HEK293 (cell line): ENCODE measurements around the gene CMTM1.

ENCODE experiments used
- CTCF ChIA-PET: fragments of 350-600 bp; formaldehyde crosslinking; extraction: SDS; loops from one replicate; lab custom pipeline; 2021; ENCODE audit warnings: antibody characterized with exemption; lab: Yijun Ruan, JAX
- POLR2A ChIA-PET: fragments of 300-600 bp; formaldehyde crosslinking; extraction: SDS; loops from one replicate; lab custom pipeline; 2020; ENCODE audit warnings: antibody characterized with exemption, inconsistent platforms; lab: Yijun Ruan, JAX
- H3K27ac ChIP-seq: fragments of 200-500 bp; sonication (Bioruptor generic); 2 replicates; pipeline ENCODE4 v1.5.1; 2014; ENCODE audit warnings: low read depth, low read length, control low read depth, inconsistent platforms; ENCODE audit errors: extremely low read depth
- H3K36me3 ChIP-seq, 2 experiments: fragments of 200-500 bp in 1 of 2; sonication (Bioruptor generic) in 1 of 2; 1 replicate in 1 of 2; 2 replicates in 1 of 2; pipeline ENCODE4 v1.5.1; 2014 to 2017; ENCODE audit warnings: inconsistent platforms in 2 of 2, low read length in 2 of 2; ENCODE audit not compliant: control insufficient read depth in 2 of 2, insufficient read depth in 1 of 2
- H3K4me1 ChIP-seq: fragments of 200-500 bp; sonication (Bioruptor generic); 2 replicates; pipeline ENCODE4 v1.5.1; 2014; ENCODE audit warnings: mild to moderate bottlenecking, low read length, inconsistent platforms; ENCODE audit not compliant: control insufficient read depth, insufficient read depth
- H3K4me3 ChIP-seq: 2 replicates; pipeline ENCODE4 v1.5.1; 2011; ENCODE audit warnings: low read depth, mild to moderate bottlenecking, control low read depth, low read length, moderate library complexity
- H3K9me3 ChIP-seq: fragments of 200-500 bp; sonication (Bioruptor generic); 2 replicates; pipeline ENCODE4 v1.5.1; 2014; ENCODE audit warnings: low read depth, low read length, inconsistent platforms; ENCODE audit not compliant: control insufficient read depth, insufficient read depth
- GLI2 ChIP-seq: fragments of 450-650 bp; formaldehyde crosslinking; IDR thresholded peaks from 2 replicates; pipeline ENCODE4; 2017; ENCODE audit warnings: missing biosample characterization, missing genetic modification characterization, low read depth, borderline replicate concordance
- OSR2 ChIP-seq: fragments of 450-650 bp; formaldehyde crosslinking; IDR thresholded peaks from 2 replicates; pipeline ENCODE4 v1.5.1; 2016; ENCODE audit warnings: missing biosample characterization, missing genetic modification characterization
- SP2 ChIP-seq: fragments of 450-650 bp; formaldehyde crosslinking; IDR thresholded peaks from 2 replicates; pipeline ENCODE4 v1.5.1; 2016; ENCODE audit warnings: missing biosample characterization, missing genetic modification characterization
- ZBTB20 ChIP-seq: fragments of 450-650 bp; formaldehyde crosslinking; IDR thresholded peaks from 2 replicates; pipeline ENCODE4 v1.5.1; 2016; ENCODE audit warnings: missing biosample characterization, missing genetic modification characterization
- ZNF114 ChIP-seq: fragments of 450-650 bp; formaldehyde crosslinking; IDR thresholded peaks from 2 replicates; pipeline ENCODE4 v1.5.0; 2017; ENCODE audit warnings: missing biosample characterization, missing genetic modification characterization
- ZNF16 ChIP-seq: fragments of 450-650 bp; formaldehyde crosslinking; IDR thresholded peaks from 2 replicates; pipeline ENCODE4 v1.5.1; 2016; ENCODE audit warnings: low read depth, missing biosample characterization, missing genetic modification characterization
- ZNF335 ChIP-seq: fragments of 450-650 bp; formaldehyde crosslinking; conservative IDR thresholded peaks from 2 replicates; pipeline ENCODE4 v1.5.1; 2016; ENCODE audit warnings: missing biosample characterization, missing genetic modification characterization
- ZNF416 ChIP-seq: fragments of 450-650 bp; formaldehyde crosslinking; IDR thresholded peaks from 2 replicates; pipeline ENCODE4 v1.5.1; 2016; ENCODE audit warnings: missing biosample characterization, missing genetic modification characterization
- ZNF426 ChIP-seq: fragments of 450-650 bp; formaldehyde crosslinking; IDR thresholded peaks from 2 replicates; pipeline ENCODE4 v1.5.1; 2017; ENCODE audit warnings: missing biosample characterization, missing genetic modification characterization, mild to moderate bottlenecking, inconsistent platforms, moderate library complexity
- ZNF624 ChIP-seq: fragments of 450-650 bp; formaldehyde crosslinking; IDR thresholded peaks from 2 replicates; pipeline ENCODE4 v1.5.1; 2017; ENCODE audit warnings: missing biosample characterization, missing genetic modification characterization
- ZNF660 ChIP-seq: fragments of 450-650 bp; IDR thresholded peaks from 2 replicates; pipeline ENCODE4 v1.5.1; 2018; ENCODE audit warnings: missing biosample characterization, mild to moderate bottlenecking, missing genetic modification characterization
- ZNF670 ChIP-seq: fragments of 450-650 bp; formaldehyde crosslinking; IDR thresholded peaks from 2 replicates; pipeline ENCODE4 v1.5.1; 2016; ENCODE audit warnings: missing biosample characterization, missing genetic modification characterization, low read depth
- TF ChIP-seq, protein P1 (sequence below): fragments of 450-650 bp; formaldehyde crosslinking; IDR thresholded peaks from 2 replicates; pipeline ENCODE4 v1.5.1; 2016; ENCODE audit warnings: missing biosample characterization, missing genetic modification characterization, low read depth
- TF ChIP-seq, protein P2 (sequence below): fragments of 450-650 bp; formaldehyde crosslinking; IDR thresholded peaks from 2 replicates; pipeline ENCODE4 v1.5.1; 2016; ENCODE audit warnings: missing biosample characterization, missing genetic modification characterization
- TF ChIP-seq, protein P3 (sequence below): fragments of 450-650 bp; formaldehyde crosslinking; IDR thresholded peaks from 2 replicates; pipeline ENCODE4 v1.5.1; 2016; ENCODE audit warnings: missing biosample characterization, missing genetic modification characterization
- TF ChIP-seq, protein P4 (sequence below): fragments of 450-650 bp; formaldehyde crosslinking; IDR thresholded peaks from 2 replicates; pipeline ENCODE4 v1.5.1; 2016; ENCODE audit warnings: missing biosample characterization, missing genetic modification characterization
- TF ChIP-seq, protein P5 (sequence below): fragments of 450-650 bp; formaldehyde crosslinking; IDR thresholded peaks from 2 replicates; pipeline ENCODE4 v1.5.1; 2016; ENCODE audit warnings: missing biosample characterization, missing genetic modification characterization

CMTM1 gene

DNA sequence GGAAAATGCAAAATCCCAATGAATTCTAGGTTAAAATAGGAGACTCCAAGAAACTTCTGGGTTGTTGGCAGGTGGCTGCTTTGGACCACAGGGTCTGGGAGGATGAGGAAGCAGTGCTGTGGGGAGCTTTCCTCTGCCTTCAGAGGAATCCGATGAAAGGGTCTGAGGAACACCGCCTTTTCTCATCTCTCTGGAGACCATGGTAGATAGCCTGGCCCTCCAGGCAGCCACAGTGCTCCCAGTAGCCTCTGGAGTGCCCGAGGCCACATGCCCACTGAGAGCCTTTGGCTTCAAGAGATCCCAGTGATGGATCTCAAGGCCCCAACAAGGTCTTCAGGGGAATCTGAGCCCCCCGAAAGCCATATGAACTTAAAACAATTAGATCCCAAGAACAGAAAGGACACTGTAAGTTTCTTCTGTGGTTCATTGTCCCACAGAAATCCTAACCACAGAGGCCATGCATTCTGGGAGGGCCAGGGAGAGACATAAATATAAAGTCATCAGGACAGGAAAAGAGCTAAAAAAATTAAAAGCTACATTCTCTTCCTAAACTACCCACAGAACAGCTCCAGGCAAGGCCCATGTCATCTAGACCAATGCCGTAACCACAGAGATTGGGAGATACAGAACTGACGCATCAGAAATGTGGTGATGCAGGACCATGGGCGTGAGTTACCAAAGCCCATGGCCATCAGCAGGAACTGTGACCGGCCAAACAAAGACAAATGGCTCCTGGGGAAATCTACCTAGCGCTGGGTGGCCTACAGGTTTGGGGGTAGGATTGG lies 40.7 kb upstream of the CMTM1 start:
- Histone ChIP-seq H3K36me3 (peaks cover 0 to 51% of the 10 kb centered on the region in 2 experiments; a peak in 2 of 3 replicates), H3K4me3 (no peak overlapping the region), H3K9me3 (no peaks in the 10 kb centered on the region), H3K27ac (no peak overlapping the region), H3K4me1 (peaks cover 4% of the 10 kb centered on the region; the same call in 1 of the 2 replicates)
- POLR2A ChIA-PET, result no interaction called here
- no peak for TF ChIP-seq ZNF426
- TF ChIP-seq ZNF670 (tag by site-specific recombination), result no peak
- no peak for TF ChIP-seq GLI2 (tag by site-specific recombination)
- TF ChIP-seq ZNF114 (tag by site-specific recombination), result no peak
- TF ChIP-seq, protein P1, sequence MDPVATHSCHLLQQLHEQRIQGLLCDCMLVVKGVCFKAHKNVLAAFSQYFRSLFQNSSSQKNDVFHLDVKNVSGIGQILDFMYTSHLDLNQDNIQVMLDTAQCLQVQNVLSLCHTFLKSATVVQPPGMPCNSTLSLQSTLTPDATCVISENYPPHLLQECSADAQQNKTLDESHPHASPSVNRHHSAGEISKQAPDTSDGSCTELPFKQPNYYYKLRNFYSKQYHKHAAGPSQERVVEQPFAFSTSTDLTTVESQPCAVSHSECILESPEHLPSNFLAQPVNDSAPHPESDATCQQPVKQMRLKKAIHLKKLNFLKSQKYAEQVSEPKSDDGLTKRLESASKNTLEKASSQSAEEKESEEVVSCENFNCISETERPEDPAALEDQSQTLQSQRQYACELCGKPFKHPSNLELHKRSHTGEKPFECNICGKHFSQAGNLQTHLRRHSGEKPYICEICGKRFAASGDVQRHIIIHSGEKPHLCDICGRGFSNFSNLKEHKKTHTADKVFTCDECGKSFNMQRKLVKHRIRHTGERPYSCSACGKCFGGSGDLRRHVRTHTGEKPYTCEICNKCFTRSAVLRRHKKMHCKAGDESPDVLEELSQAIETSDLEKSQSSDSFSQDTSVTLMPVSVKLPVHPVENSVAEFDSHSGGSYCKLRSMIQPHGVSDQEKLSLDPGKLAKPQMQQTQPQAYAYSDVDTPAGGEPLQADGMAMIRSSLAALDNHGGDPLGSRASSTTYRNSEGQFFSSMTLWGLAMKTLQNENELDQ (tag by site-specific recombination), result no peak
- TF ChIP-seq SP2 (tag by site-specific recombination), result no peak
- TF ChIP-seq, protein P2, sequence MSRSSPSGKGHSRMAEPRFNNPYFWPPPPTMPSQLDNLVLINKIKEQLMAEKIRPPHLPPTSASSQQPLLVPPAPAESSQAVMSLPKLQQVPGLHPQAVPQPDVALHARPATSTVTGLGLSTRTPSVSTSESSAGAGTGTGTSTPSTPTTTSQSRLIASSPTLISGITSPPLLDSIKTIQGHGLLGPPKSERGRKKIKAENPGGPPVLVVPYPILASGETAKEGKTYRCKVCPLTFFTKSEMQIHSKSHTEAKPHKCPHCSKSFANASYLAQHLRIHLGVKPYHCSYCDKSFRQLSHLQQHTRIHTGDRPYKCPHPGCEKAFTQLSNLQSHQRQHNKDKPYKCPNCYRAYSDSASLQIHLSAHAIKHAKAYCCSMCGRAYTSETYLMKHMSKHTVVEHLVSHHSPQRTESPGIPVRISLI (tag by site-specific recombination), result no peak
- no peak for TF ChIP-seq ZNF335 (tag by site-specific recombination)
- no peak for TF ChIP-seq ZNF416 (tag by site-specific recombination)
- TF ChIP-seq, protein P3, sequence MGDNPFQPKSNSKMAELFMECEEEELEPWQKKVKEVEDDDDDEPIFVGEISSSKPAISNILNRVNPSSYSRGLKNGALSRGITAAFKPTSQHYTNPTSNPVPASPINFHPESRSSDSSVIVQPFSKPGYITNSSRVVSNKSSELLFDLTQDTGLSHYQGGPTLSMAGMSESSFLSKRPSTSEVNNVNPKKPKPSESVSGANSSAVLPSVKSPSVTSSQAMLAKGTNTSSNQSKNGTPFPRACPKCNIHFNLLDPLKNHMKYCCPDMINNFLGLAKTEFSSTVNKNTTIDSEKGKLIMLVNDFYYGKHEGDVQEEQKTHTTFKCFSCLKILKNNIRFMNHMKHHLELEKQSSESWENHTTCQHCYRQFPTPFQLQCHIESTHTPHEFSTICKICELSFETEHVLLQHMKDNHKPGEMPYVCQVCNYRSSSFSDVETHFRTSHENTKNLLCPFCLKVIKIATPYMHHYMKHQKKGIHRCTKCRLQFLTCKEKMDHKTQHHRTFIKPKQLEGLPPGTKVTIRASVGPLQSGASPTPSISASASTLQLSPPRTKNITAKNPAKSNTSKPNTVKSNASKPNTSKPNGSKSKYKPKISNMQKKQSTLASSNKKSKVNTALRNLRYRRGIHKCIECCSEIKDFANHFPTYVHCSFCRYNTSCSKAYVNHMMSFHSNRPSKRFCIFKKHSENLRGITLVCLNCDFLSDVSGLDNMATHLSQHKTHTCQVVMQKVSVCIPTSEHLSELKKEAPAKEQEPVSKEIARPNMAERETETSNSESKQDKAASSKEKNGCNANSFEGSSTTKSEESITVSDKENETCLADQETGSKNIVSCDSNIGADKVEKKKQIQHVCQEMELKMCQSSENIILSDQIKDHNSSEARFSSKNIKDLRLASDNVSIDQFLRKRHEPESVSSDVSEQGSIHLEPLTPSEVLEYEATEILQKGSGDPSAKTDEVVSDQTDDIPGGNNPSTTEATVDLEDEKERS (tag by site-specific recombination), result no peak
- TF ChIP-seq ZNF660 (tag by site-specific recombination), result no peak
- TF ChIP-seq ZNF16 (tag by site-specific recombination), result no peak
- TF ChIP-seq, protein P4, sequence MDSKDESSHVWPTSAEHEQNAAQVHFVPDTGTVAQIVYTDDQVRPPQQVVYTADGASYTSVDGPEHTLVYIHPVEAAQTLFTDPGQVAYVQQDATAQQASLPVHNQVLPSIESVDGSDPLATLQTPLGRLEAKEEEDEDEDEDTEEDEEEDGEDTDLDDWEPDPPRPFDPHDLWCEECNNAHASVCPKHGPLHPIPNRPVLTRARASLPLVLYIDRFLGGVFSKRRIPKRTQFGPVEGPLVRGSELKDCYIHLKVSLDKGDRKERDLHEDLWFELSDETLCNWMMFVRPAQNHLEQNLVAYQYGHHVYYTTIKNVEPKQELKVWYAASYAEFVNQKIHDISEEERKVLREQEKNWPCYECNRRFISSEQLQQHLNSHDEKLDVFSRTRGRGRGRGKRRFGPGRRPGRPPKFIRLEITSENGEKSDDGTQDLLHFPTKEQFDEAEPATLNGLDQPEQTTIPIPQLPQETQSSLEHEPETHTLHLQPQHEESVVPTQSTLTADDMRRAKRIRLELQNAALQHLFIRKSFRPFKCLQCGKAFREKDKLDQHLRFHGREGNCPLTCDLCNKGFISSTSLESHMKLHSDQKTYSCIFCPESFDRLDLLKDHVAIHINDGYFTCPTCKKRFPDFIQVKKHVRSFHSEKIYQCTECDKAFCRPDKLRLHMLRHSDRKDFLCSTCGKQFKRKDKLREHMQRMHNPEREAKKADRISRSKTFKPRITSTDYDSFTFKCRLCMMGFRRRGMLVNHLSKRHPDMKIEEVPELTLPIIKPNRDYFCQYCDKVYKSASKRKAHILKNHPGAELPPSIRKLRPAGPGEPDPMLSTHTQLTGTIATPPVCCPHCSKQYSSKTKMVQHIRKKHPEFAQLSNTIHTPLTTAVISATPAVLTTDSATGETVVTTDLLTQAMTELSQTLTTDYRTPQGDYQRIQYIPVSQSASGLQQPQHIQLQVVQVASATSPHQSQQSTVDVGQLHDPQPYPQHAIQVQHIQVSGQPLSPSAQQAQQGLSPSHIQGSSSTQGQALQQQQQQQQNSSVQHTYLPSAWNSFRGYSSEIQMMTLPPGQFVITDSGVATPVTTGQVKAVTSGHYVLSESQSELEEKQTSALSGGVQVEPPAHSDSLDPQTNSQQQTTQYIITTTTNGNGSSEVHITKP (tag by site-specific recombination), result no peak
- TF ChIP-seq, protein P5, sequence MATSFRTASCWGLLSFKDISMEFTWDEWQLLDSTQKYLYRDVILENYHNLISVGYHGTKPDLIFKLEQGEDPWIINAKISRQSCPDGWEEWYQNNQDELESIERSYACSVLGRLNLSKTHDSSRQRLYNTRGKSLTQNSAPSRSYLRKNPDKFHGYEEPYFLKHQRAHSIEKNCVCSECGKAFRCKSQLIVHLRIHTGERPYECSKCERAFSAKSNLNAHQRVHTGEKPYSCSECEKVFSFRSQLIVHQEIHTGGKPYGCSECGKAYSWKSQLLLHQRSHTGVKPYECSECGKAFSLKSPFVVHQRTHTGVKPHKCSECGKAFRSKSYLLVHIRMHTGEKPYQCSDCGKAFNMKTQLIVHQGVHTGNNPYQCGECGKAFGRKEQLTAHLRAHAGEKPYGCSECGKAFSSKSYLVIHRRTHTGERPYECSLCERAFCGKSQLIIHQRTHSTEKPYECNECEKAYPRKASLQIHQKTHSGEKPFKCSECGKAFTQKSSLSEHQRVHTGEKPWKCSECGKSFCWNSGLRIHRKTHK (tag by site-specific recombination), result no peak
- no peak for TF ChIP-seq OSR2 (tag by site-specific recombination)
- TF ChIP-seq ZNF624 (tag by site-specific recombination), result no peak
- TF ChIP-seq ZBTB20, result no peak
- TF ChIP-seq, all 188 proteins: peak for 0
- CTCF ChIA-PET, result interaction anchor here (0.7 kb wide), 1 partner anchor 39 kb away, joined by 3 read pairs; no protein-coding TSS in a partner anchor
